HG02588 (cell line): Measurements from ENCODE around the gene COL26A1.
"Not testable (repeated sequence)": the region's sequence is repeated elsewhere in the genome, so short reads cannot be mapped to it uniquely, and the experiment has no call there.

Experiments
- ATAC-seq: cut with Tn5 transposase; IDR thresholded peaks from one replicate; pipeline ENCODE4 v1.9.1; 2021; ENCODE audit warnings: mild to moderate bottlenecking, moderate library complexity; ENCODE audit not compliant: unreplicated experiment

Gene COL26A1

DNA sequence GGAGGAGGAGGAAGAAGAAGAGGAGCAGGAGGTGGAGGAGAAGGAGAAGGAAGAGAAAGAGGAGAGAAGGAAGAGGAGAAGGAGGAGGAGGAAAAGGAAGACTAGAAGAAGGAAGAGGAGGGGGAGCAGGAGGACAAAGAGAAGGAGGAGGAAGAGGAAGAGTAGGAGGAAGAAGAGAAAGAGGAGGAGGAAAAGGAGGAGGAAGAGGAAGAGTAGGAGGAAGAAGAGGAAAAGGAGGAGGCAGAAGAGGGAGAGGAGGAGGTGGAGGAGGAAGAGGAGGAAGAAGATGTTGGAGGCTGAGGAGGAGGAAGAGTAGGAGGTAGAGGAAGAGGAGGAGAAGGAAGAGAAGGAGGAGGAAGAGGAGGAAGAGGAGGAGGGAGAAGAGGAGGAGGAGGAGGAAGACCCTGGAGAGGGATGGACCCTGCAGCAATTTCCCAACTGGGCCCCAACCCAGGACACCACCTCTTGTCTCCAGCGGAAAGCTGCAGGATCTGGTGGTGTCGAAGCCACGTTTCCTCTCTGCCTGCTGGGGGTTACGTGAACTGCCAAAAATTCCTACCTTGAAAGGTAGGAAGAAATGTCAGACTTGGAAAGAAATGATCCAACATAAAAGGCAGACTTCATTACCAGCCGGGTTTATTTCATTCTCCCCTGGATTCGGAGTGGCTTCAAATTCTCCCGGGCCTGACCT, 38.9 kb downstream of the COL26A1 start:
- no peak for ATAC-seq

DNA sequence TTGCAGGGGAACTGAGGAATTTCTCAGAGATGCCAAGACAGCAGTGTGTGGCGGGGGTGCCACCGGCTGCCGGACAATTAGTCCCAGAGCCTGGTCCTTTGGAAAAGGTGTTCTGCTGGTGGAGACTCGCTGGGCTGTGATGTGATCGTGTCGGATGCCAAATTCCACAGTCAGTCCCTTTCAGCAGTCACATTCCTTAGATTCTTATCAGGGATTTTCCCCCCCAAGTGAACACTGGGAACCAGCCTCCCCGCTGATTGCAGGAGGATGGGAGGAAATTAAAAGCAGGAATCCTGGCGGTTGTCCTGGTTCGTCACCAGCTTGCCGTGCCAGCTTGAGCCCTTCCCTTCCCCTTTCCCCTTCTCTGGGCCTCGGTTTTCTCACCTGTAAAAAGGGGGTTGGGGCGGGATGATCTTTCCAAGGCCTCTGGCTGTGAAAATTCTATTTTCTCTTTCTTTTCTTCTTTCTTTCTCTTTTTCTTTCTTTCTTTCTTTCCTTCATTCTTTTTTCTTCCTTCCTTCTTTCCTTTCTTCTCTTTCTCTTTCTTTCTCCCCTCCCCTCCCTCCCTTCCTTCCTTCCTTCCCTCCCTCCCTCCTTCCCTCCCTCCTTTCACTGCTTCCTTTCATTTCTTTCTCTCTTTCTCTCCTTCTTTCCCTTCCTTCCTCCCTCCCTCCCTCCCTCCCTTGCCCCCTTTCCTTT, 39.6 kb downstream of the COL26A1 start:
- ATAC-seq = no peak

DNA sequence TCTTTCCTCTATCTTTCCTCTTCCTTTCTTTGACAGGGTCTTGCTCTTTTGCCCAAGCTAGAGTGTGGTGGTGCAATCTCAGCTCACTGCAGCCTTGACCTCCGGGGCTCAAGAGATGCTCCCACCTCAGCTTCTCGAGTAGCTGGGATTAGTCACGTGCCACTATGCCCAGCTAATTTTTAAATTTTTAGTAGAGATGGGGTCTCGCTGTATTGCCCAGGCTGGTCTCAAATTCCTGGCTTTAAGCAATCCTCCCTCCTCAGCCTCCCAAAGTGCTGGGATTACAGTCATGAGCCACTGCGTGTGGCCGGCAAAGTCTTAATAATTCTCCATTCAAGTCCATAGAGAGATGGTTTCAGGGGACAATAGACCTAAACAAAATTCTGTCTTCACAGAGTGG, 40.2 kb downstream of the COL26A1 start:
- ATAC-seq = no peak

DNA sequence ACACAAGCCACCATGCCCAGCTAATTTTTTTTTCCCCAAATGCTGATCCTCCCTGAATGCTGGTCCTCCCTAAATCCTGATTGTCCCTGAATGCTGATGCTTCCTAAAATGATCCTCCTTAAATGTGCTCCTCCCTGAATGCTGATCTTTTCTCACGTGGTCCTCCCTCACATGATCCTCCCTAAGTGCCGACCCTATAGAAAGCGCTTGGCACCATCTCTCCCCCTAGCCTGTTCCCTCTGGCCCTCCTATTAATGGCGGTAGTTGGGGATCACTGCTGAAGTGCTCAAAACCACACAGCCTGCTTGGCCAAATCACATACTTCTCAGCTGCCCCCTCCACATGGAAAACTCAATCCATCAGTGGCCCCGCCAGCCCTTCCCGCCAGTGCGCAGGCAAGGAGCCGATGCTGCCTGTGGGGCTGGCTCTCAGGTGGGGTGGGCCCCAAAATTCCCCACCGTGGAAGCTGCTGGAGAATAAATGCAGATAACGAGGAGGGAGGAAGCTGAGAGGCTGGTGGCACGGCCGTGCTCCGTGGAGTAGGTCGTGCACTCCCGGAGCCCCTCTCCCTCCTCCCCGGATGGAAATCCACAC, 42.9 kb downstream of the COL26A1 start:
- ATAC-seq = no peak

DNA sequence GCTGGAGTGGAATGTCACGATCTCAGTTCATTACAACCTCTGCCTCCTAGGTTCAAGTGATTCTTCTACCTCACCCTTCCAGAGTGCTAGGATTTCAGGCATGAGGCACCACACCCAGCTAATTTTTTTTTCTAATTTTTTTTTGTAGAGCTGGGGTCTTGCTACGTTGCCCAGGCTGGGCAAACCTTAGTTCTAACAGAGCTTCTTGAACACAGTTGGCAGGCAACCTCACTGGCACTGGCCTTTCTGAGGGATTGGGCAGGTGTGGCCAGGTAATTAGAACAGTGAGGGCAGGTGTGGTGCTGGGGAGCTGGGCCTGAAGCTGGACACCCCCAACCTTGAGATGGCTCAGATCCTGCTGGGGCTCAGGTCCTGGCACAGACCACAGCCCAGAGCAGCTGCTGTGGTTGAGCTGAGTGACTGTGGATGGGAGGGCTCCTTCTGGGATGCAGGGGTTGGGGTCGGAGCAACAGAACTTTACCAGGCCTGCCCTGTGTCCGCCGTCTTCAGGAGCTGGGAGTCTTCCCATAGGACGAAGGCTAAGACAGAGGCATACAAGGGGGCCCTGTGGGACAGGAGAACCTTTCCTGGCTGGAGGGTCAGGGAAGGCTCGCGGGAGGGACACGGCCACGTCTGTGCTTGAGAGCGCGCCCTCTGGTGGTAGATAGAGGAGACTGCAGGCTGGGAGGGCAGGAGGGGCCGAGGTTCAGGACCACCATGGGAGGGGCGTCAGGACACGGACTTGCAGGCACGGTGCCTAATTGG, 48.2 kb downstream of the COL26A1 start:
- no peak for ATAC-seq

DNA sequence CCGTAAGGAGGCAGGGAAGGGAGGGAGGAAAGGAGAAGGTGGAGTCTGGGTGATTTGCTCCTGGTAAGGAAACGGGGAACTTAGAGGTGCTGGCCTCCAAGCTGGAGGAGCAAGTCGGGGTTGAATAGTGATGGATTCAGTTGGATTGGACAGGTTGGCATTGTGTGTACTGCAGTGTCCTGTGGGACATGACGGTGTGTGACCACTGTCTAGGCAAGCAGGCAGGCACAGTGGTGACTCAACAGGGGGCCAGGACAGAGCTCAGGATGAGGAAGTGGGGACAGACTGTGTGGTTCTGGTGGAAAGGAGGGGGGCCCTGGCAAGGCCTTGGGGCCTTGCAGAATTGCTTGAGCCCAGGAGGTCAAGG, 48.8 kb downstream of the COL26A1 start:
- ATAC-seq = no peak

DNA sequence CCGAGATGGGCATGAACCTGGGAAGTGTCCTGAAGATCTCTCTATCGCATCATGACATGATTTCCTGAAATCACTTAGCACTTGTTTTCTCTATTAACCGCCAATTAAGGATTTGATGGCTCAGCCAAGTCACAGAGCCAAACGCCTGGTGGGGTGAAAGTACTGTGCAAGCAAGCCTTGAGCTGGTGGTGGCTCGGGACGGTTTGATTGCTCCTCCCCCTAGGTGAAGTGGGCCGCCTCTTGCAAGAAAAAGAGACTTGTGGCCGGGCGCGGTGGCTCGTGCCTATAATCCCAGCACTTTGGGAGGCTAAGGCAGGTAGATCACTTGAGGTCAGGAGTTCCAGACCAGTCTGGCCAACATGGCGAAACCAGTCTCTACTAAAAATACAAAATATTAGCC, 50.3 kb downstream of the COL26A1 start:
- ATAC-seq = no peak

DNA sequence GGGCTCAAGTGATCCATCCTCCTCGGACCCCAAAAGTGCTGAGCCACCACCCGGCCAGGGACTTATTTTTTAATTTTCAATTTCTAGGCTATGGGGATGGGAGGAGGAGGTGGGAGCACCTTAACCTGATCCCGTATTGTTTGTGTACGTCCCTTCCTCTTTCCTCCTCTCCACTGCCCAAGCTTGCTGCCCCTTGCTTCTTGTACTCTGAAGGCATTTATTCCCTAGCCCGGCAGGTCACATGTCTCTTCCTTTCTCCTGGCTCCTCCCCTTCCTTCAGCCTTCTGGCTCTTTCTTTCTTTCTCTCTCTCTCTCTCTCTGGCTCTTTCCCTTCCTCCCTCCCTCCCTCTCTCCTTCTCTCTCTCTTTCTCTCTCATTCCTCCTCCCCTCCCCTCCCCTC, 56.0 kb downstream of the COL26A1 start:
- ATAC-seq = no peak

DNA sequence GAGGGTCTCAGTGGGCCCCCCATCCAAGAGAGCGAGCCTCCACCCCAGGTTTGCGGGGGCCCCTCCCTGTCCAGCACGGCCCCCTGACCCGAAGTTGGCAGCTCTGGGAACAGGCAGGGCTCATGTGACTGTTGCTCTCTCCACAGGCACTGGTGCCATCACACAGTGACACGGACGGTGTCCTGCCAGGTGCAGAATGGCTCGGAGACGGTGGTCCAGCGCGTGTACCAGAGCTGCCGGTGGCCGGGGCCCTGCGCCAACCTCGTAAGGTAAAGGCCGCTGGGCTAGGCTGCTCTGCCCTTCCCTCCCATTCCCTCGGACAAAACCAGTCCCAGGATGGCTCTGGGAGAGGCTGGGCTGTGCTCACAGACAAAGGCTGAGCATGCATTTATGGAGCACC, 57.2 kb downstream of the COL26A1 start:
- ATAC-seq = no peak

DNA sequence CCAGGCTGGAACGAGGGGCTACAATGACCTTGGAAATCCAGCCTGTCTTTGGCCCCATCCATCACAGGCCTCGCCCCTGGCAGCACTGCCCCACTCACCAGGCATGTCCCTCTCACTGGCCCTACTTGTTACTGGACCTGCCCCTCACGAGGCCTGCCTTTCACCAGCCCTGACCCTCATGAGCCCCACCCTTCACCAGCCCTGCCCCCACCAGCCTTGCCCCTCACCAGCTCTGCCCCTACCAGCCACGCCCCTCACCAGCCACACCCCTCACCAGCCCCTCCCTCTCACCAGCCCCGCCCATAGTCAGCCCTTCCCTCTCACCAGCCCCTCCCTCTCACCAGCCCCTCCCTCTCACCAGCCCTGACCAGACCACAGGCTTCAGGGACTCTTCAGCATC, 57.8 kb downstream of the COL26A1 start:
- no peak for ATAC-seq

DNA sequence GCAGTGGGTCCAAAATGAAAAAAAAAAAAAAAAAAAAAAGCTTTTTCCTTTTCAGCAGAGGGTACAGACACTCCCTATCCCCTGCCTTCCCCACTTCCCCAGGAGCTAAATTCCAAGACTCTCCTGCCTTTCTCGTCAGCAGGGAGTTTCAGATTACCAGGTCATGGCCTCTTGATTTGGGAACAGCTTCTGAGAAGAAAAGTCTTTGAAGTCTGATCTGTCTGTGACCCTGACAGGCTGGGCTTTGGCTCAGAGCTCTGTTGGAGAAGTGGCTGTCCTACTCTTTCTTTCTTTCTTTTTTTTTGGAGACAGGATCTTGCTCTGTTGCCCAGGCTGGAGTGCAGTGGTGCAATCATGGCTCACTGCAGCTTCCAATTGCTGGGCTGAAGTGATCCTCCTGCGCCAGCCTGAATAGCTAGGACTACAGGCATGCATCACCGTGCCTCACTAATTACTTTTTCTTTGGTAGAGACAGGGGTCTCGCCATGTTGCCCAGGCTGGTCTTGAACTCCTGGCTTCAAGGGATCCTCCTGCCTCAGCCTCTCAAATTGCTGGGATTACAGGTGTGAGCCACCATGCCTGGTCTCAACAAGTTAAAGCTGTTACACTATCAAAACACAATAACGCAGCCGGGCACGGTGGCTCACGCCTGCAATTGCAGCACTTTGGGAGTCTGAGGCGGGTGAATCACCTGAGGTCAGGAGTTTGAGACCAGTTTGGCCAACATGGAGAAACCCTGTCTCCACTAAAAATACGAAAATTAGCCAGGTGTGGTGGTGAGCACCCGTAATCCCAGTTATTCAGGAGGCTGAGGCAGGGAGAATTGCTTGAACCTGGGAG, 59.9 kb downstream of the COL26A1 start:
- no peak for ATAC-seq

DNA sequence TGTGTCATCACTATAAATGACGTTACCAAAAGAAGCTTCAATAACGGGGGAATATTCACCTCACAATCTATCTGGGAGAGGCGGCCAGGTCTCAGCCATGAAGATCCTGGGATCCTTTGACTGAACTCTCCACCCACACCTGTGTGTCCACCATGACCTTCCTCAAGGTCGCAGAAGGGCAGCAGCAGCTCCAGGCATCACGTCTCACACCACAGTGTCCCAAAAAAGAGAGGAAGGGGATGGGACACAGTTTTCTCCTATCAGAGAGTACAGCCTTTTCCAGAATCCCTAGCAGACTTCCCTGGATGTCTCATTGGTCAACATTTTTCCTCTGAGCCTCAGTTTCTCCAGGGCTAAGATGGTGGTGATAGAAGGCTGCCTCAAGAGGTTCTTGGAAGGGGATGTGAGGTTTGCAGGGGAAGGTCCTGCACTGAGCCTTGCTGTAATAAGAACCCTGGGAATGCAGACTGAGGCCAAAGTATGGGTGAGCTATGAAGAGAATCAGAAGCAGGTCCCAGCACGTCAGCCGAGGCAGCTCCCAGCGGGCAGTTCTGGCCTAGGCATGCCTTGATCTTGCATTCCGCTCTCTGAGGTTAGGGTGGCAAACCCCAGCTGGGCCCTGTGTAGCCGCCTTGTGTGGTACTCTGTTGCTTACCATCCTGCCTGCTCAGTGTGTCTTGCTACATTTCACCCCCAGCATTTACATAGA, 63.8 kb downstream of the COL26A1 start:
- ATAC-seq = no peak

DNA sequence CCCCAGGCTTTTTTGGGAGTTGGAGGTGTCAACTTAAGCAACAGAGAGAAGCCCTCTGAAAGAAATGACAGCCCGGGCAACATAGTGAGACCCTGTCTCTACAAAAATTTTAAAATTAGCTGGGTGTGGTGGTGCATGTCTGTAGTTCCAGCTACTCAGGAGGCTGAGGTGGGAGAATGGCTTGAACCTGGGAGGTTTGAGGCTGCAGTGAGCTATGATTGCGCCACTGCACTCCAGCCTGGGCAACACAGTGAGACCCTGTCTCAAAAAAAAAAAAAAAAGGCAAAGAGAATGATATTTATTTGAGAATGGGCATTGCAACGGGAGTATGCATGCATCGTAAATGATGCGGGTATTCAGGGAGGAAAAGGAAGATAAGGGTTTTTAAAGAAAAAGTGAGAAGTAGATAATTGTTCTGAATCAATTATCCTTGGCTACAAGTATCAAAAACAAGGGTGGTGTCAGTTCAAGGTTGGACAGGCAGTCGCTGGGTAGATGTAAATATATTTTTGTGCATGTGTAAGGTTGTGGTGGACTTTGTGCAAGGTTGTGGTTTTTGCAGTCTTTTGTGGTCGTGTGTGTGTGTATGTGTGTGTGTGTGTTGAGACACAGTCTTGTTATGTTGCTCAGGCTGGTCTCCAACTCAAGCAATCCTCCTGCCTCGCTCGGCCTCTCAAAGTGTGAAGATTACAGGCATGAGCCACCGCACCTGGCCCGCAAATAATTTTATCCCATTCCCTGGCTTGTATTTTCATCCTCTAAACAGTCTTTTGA, 65.6 kb downstream of the COL26A1 start:
- no peak for ATAC-seq

DNA sequence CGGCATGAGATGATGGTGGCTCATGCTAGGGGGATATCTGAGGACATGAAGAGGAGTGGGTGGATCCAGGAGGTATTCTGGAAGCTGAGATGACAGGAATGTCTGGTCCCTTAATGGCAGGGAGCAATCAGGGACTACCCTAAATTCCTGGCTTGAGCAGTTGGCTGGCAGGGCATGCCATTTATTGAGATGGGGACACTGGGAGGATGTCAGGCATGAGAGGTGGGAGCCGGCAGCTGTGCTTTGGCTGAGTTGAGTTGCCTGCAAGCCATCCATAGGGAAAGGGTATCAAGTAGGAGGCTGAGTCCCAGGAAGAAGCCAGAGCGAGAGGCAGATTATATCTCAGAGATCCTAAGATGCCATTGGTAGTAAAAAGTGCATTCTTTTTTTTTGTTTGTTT, 69.6 kb downstream of the COL26A1 start:
- ATAC-seq = no peak

DNA sequence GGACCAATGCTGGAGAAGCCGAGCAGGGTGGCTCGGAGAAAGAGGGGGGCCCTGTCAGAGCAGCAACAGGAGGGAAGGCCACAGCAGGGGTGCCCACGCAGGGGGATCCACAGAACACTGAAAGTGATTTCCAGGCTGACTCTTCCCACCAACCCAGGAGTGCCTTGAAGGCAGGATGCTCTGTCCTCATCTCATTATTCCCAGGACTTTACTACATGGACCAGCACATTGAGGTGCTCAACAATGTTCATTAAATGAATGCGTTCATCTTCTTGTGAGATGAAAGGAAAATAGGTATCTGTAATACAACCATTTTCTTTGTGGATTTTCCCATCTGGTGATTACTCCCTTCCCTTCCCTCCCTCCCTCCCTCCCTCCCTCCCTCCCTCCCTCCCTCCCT, 71.0 kb downstream of the COL26A1 start:
- ATAC-seq = no peak

DNA sequence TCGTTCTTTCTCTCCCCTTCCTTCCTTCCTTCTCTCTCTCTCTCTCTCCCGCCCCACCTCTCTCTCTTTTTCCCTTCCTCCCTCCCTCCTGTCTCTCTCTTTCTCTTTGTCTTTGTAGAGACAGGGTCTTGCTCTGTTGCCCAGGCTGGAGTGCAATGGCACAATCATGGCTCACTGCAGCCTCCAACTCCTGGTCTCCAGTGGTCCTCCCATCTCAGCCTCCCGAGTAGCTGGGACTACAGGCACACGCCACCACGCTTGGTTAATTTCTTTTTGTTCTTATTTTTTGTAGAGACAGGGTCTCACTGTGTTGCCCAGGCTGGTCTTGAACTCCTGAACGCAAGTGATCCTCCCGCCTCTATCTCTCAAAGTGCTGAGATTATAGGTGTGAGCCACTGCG, 71.5 kb downstream of the COL26A1 start:
- ATAC-seq = not testable (repeated sequence)

DNA sequence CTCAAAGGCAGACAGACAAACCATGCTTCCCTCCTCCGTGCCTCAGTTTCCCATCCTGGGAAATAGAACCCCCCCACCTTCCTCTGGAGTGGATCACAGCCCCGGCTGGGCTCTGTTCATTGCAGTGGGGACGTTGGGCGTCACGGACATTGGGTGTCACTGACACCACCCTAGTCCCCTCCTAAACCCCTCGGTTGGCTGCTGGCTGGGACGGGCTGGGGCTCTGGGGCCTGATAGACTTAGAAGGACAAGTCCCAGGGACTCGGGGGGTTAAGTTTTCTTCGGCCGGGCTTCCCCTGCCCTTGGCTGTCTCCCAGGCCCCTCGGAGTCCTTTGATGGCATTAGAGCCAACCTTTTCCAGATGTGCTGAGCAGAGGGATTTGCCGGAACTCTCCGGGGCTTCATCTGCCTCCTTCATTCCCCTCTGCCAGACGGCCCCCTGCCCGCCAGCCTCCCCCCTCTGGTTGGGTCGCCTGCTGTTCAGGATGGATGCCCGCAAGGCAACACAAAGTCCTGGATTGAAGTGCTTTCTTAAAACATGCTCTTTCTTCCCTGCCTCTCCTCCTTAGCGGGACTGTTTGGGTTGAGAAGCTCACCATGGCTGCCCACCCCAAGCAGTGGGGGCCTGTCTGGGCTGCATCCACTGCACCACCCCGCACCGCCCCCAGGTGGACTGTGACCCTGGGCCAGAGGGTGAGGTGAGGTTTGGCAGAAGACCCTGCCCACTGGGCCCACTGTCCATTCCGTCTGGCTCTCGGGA, 73.0 kb downstream of the COL26A1 start:
- ATAC-seq = no peak

DNA sequence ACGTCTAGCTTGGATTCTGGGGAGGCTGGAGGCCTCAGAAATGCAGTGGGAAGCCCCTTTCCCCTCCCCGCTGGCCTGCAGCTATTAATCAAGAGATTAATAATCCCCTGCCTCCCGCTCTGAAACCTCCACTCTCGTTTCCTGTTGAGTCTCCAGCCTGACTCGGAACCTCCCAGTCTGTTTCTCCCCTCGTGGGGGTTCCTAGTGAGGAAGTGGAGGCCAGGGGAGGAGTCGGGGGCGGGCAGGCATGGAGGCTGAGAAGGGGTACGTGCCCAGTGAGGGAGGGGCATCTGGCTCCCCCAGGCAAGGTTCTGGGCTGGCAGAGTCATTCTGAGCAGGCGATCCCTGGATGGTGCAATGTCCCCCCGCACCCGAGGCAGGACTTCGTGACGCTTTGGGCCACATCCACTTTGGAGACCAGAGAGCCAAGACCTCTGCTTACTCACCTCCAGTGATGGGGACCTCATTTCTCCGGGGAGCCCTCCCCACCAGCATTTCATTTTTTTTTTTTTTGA, 73.6 kb downstream of the COL26A1 start:
- ATAC-seq = no peak
